Mucosa of rectum (tissue), 2 donors: ENCODE data around the gene FLT3.
"Not testable (repeated sequence)": the region's sequence is repeated elsewhere in the genome, so short reads cannot be mapped to it uniquely, and the experiment has no call there.

Experiments
- H3K27ac ChIP-seq, 2 donors: one replicate each; pipeline ENCODE4 v1.7.0; 2013; ENCODE audit warnings: inconsistent platforms in 2 of 2, low read depth in 2 of 2, low read length in 2 of 2
- H3K27me3 ChIP-seq, 2 donors: one replicate each; pipeline ENCODE4 v1.7.0; 2013; ENCODE audit warnings: low read length in 2 of 2; ENCODE audit not compliant: control insufficient read depth in 2 of 2, insufficient read depth in 2 of 2
- H3K36me3 ChIP-seq, 2 donors: one replicate each; pipeline ENCODE4 v1.7.0; 2013; ENCODE audit warnings: low read length in 2 of 2; ENCODE audit not compliant: control insufficient read depth in 2 of 2, insufficient read depth in 2 of 2
- H3K4me1 ChIP-seq, 2 donors: one replicate each; pipeline ENCODE4 v1.7.0; 2013; ENCODE audit warnings: low read length in 2 of 2, mild to moderate bottlenecking in 1 of 2; ENCODE audit not compliant: control insufficient read depth in 2 of 2, insufficient read depth in 2 of 2
- H3K4me3 ChIP-seq, 2 donors: one replicate each; pipeline ENCODE4 v1.7.0; 2013; ENCODE audit warnings: low read length in 2 of 2
- H3K9ac ChIP-seq, 2 donors: one replicate each; pipeline ENCODE4 v1.7.0; 2013; ENCODE audit warnings: low read length in 2 of 2, low read depth in 1 of 2, mild to moderate bottlenecking in 1 of 2
- H3K9me3 ChIP-seq, 2 donors: one replicate each; pipeline ENCODE4 v1.7.0; 2013; ENCODE audit warnings: low read length in 2 of 2; ENCODE audit not compliant: control insufficient read depth in 2 of 2
- donor health status: healthy.
- donor health status: Normal muscosa, but diverticular disease.

The FLT3 gene

GRCh38 chr13:27964206-27964605, 136.2 kb downstream of the FLT3 start:
- H3K4me1 ChIP-seq: peaks cover 23 to 43% of the 10 kb centered on the region in 2 donors
- H3K36me3 ChIP-seq: peaks cover 6 to 21% of the 10 kb centered on the region in 2 donors
- peak overlapping the region; percentile 80 to 89 for H3K4me3 ChIP-seq
- H3K27ac ChIP-seq: peak overlapping the region; percentile 96 to 100
- H3K9me3 ChIP-seq: not testable (repeated sequence)
- peak overlapping the region in 1 of 2 donors; percentile 97 for H3K9ac ChIP-seq
- H3K27me3 ChIP-seq: peaks cover 12 to 17% of the 10 kb centered on the region in 2 donors

- H3K27me3 ChIP-seq: peaks cover 7 to 20% of the 10 kb centered on the region in 2 donors
Measured at GRCh38 chr13:27963491-27963890, 136.9 kb downstream of the FLT3 start.

GRCh38 chr13:27962982-27963381, 137.4 kb downstream of the FLT3 start:
- Histone ChIP-seq H3K36me3 (peaks cover 6 to 19% of the 10 kb centered on the region in 2 donors), H3K9ac (peak overlapping the region in 1 of 2 donors; percentile 97), H3K27ac (peak overlapping the region; percentile 96 to 100)

More at GRCh38 chr13:27963491-27963890, 136.9 kb downstream of the FLT3 start:
- Histone ChIP-seq H3K9ac (peak overlapping the region; percentile 64 to 97), H3K27ac (peak overlapping the region; percentile 96 to 100), H3K4me3 (peak overlapping the region; percentile 41 to 89), H3K9me3 (no peaks in the 10 kb centered on the region), H3K4me1 (peaks cover 23 to 50% of the 10 kb centered on the region in 2 donors), H3K36me3 (peaks cover 6 to 21% of the 10 kb centered on the region in 2 donors)

GRCh38 chr13:27962128-27962841, 138.1 kb downstream of the FLT3 start:
- Histone ChIP-seq H3K9ac (peak overlapping the region; percentile 15 to 69), H3K4me1 (peaks cover 23 to 56% of the 10 kb centered on the region in 2 donors), H3K9me3 (no peaks in the 10 kb centered on the region), H3K27me3 (peaks cover 3 to 13% of the 10 kb centered on the region in 2 donors), H3K4me3 (peak overlapping the region; percentile 37 to 89), H3K36me3 (peaks cover 0 to 14% of the 10 kb centered on the region in 2 donors), H3K27ac (peak overlapping the region; percentile 96 to 100)

More at GRCh38 chr13:27962982-27963381, 137.4 kb downstream of the FLT3 start:
- H3K4me1 ChIP-seq: peaks cover 23 to 50% of the 10 kb centered on the region in 2 donors
- peaks cover 7 to 16% of the 10 kb centered on the region in 2 donors for H3K27me3 ChIP-seq
- peak overlapping the region; percentile 41 to 89 for H3K4me3 ChIP-seq
- no peaks in the 10 kb centered on the region for H3K9me3 ChIP-seq

- Histone ChIP-seq H3K27ac (peak overlapping the region; percentile 85 to 100), H3K36me3 (peaks cover 0 to 14% of the 10 kb centered on the region in 2 donors), H3K9me3 (no peaks in the 10 kb centered on the region), H3K27me3 (peaks cover 6 to 18% of the 10 kb centered on the region in 2 donors), H3K4me1 (peaks cover 27 to 60% of the 10 kb centered on the region in 2 donors), H3K9ac (peak overlapping the region in 1 of 2 donors; percentile 69), H3K4me3 (peak overlapping the region; percentile 66 to 89)
Measured at GRCh38 chr13:27961227-27962085, 138.9 kb downstream of the FLT3 start.

- H3K9me3 ChIP-seq: no peaks in the 10 kb centered on the region
- peaks cover 27 to 63% of the 10 kb centered on the region in 2 donors for H3K4me1 ChIP-seq
- H3K27me3 ChIP-seq: peaks cover 8 to 21% of the 10 kb centered on the region in 2 donors
- peaks cover 0 to 10% of the 10 kb centered on the region in 2 donors for H3K36me3 ChIP-seq
- peak overlapping the region; percentile 85 to 100 for H3K27ac ChIP-seq
- H3K4me3 ChIP-seq: peak overlapping the region; percentile 66 to 70
- peak overlapping the region; percentile 56 to 69 for H3K9ac ChIP-seq
Measured at GRCh38 chr13:27960362-27961226, 139.8 kb downstream of the FLT3 start.

- Histone ChIP-seq H3K4me3 (peak overlapping the region; percentile 66 to 70), H3K4me1 (peaks cover 27 to 63% of the 10 kb centered on the region in 2 donors), H3K9me3 (no peaks in the 10 kb centered on the region), H3K9ac (peak overlapping the region; percentile 41 to 69), H3K36me3 (peaks cover 0 to 10% of the 10 kb centered on the region in 2 donors), H3K27me3 (peaks cover 8 to 22% of the 10 kb centered on the region in 2 donors), H3K27ac (peak overlapping the region; percentile 85 to 100)
Measured at GRCh38 chr13:27959976-27960361, 140.4 kb downstream of the FLT3 start.

- H3K9ac ChIP-seq: peak overlapping the region in 1 of 2 donors; percentile 33
Measured at GRCh38 chr13:27956576-27957300, 143.6 kb downstream of the FLT3 start.

More at GRCh38 chr13:27956576-27957300, 143.6 kb downstream of the FLT3 start:
- Histone ChIP-seq H3K27me3 (peaks cover 15 to 27% of the 10 kb centered on the region in 2 donors), H3K27ac (peak overlapping the region; percentile 16 to 74), H3K4me1 (peaks cover 19 to 43% of the 10 kb centered on the region in 2 donors), H3K4me3 (no peak overlapping the region), H3K9me3 (no peaks in the 10 kb centered on the region), H3K36me3 (no peaks in the 10 kb centered on the region)
